Duodenal mucosa (tissue), 2 donors: Measurements from ENCODE around the gene HOXA5.

Experiments
- H3K27ac ChIP-seq: one replicate; pipeline ENCODE4 v1.7.0; 2013; ENCODE audit warnings: low read depth, low read length
- H3K27me3 ChIP-seq, 2 donors: one replicate each; pipeline ENCODE4 v1.7.0; 2013; ENCODE audit warnings: low read length in 2 of 2, control low read depth in 1 of 2; ENCODE audit not compliant: insufficient read depth in 2 of 2, control insufficient read depth in 1 of 2
- H3K36me3 ChIP-seq, 2 donors: one replicate each; pipeline ENCODE4 v1.7.0; 2013; ENCODE audit warnings: low read length in 2 of 2, control low read depth in 1 of 2; ENCODE audit not compliant: insufficient read depth in 2 of 2, control insufficient read depth in 1 of 2
- H3K4me1 ChIP-seq, 2 donors: one replicate each; pipeline ENCODE4 v1.7.0; 2013; ENCODE audit warnings: low read length in 2 of 2, control low read depth in 1 of 2; ENCODE audit not compliant: insufficient read depth in 2 of 2, control insufficient read depth in 1 of 2
- H3K4me3 ChIP-seq, 2 donors: one replicate each; pipeline ENCODE4 v1.7.0; 2013; ENCODE audit warnings: low read length in 2 of 2, low read depth in 1 of 2
- H3K9ac ChIP-seq, 2 donors: one replicate each; pipeline ENCODE4 v1.7.0; 2013; ENCODE audit warnings: low read length in 2 of 2, low read depth in 1 of 2
- H3K9me3 ChIP-seq, 2 donors: one replicate each; pipeline ENCODE4 v1.7.0; 2013; ENCODE audit warnings: low read length in 2 of 2, control low read depth in 1 of 2; ENCODE audit not compliant: control insufficient read depth in 1 of 2

The HOXA5 gene

DNA sequence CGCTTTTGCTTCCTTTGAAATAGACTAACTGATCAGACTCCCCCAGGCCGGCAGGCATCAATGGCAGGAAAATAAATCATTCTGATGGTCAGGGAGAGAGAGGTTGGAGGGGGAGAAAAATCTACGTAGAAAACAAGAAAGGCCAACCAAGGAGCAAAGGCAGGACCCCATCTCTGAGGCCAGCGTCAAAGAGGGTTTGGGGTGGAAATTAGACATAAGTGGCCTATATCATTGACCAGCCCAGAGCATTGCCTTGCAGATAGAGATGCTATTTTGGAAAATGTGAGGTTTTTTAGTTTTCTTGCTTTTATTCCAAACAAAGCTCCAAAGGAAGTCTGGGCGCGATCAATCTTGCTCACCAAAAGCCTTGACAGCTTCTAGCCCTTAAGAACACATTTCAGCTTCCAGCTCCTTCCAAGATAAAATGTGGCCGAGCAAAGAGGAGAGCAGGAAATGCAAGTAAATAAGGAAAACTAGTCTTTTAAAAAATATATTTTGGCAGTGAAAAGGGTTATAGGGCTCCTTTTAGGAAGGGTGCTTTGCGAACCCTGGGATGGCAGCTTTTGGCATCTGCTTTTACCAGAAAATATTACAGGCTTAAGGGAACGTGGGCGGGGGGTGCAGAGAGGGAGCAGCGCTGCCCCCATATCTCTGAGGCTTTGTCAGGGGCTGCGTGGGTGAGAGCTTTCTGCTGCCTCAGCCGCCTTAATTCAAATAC, 39.0 kb downstream of the HOXA5 start:
- H3K27me3 ChIP-seq, result peaks cover 46 to 57% of the 10 kb centered on the region in 2 donors
- no peaks in the 10 kb centered on the region for H3K36me3 ChIP-seq
- H3K4me1 ChIP-seq, result peaks cover 4 to 11% of the 10 kb centered on the region in 2 donors
- no peaks in the 10 kb centered on the region for H3K9me3 ChIP-seq
- peak overlapping the region; percentile 22 for H3K27ac ChIP-seq
- H3K4me3 ChIP-seq, result peak overlapping the region in 1 of 2 donors; percentile 36
- H3K9ac ChIP-seq, result peak overlapping the region in 1 of 2 donors; percentile 40

DNA sequence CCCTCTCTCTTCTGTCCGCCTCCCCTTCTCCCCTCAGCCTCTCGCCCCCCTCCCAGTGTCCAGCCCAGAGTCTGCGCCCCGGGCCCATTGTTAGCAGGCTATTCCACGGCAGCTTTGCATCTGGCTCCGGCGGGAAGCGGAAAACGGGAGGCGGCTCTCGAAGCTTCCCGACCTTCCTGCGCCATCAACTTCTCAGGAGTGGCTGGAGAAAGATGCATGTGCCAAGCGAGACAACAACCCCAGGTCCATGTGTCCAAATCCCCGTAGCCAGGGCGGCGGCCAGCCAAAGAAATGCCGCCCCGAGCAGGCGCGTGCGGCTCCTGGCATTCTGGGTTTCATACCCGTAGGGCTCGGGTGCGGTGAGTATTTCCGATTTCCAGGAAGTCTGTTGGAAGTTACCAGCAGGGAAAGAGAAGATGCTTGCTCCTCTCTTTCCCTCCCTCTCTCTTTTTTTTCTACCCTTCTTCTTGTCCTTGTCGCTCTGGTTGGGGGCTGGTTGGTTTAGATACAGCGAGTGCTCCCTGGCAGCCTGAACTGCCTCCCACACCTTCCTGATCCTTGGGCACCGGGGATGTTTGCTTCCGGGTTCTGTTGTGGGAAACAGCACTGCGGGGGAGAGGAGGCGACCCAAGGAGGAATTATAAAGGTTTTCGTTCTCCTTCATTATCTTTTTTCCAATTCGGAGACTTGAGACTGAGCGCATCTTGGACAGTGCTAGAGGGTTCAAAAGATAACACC, 39.8 kb downstream of the HOXA5 start:
- H3K27me3 ChIP-seq, result peaks cover 52 to 65% of the 10 kb centered on the region in 2 donors

DNA sequence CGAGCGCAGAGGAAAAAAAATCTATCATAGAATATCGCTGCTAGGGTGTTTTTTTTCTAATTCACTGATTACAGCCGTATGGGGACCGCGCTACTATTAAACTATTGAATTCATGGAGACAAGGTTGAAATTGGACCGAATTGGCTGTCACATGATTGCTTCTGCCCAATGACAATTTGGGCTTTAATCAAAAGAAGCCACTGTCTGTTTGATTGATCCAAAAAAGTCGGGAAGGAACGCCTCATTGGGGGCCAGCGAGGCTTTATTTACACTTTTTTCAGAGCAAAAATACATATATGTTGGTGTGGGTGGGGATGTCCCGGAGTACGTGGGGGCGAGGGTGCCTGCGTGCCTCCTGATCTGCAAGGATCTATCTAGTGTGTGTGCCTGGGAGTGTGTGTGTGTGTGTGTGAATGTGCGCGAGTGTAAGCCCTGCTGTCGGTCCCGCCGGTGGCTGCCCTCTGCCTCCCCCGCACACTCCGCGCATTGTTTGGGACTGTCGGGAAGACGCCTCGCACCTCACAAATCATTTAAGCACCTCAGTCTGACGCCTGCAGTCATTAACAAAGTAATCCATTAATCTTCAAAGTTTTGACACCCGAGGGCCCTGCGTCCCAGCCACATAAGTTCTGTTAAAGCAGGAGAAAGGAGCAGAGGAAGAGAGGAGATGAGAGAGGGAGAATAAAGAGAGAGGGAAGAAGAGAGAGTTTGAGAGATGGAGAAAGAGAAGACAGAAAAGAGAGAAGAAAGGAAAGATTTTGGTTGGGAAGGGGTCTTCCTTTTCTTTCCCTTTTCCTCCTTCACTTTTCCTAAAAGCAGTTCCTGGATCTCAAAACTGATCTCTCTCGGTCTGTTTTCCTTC, 40.7 kb downstream of the HOXA5 start, which contains the start of gene HOXA2:
Gene HOXA2 (minus strand): TSS at position 103 of the 862 bp plus-strand sequence. CDS start 183 bp downstream, outside the sequence.
- H3K4me3 ChIP-seq, result peak within 1 kb of the TSS; percentile 45 to 51
- H3K36me3 ChIP-seq, result peaks cover 0 to 3% of the 10 kb centered on the region in 2 donors
- H3K27me3 ChIP-seq, result peaks cover 60 to 73% of the 10 kb centered on the region in 2 donors
- H3K9me3 ChIP-seq, result no peaks in the 10 kb centered on the region
- peak within 1 kb of the TSS; percentile 40 to 51 for H3K9ac ChIP-seq
- peaks cover 9 to 25% of the 10 kb centered on the region in 2 donors for H3K4me1 ChIP-seq
- H3K27ac ChIP-seq, result peak within 1 kb of the TSS; percentile 64

More for the DNA sequence above, 39.8 kb downstream of the HOXA5 start:
- Histone ChIP-seq H3K4me3 (peak overlapping the region; percentile 36 to 40), H3K9me3 (no peaks in the 10 kb centered on the region), H3K4me1 (peaks cover 5 to 19% of the 10 kb centered on the region in 2 donors), H3K36me3 (peaks cover 0 to 3% of the 10 kb centered on the region in 2 donors), H3K9ac (peak overlapping the region in 1 of 2 donors; percentile 40), H3K27ac (peak overlapping the region; percentile 64)

DNA sequence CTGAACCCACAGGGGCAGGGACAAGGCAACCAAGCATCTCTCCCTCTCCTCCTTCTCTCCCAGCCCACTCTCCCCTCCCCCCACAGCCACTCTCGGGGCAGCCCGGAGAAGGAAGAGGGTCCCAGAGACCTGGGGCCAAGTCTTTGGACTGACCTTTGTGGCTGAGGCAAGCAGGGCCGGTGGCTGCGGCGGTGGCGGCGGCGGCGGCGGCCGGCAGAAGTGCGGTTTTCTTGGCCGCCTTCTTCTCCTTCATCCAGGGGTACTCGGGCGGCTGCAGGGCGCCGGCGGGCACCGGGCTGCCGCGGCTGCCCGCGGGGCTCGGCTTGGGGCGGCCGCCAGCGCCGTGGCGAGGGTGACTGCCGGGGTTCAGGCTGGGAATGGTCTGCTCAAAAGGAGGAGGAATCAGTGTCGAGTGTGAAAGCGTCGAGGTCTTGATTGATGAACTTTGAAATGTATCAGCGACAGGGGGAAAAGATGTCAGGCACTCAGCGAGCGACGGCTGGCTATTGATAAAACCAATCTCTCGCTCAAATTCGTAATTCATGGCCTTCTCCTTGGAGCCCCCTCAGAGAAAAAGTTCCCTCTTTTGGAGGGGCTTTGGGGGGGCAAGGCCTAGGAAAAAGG, 41.4 kb downstream of the HOXA5 start:
- H3K9ac ChIP-seq, result peak overlapping the region; percentile 32 to 51
- H3K36me3 ChIP-seq, result peaks cover 0 to 3% of the 10 kb centered on the region in 2 donors
- peak overlapping the region; percentile 45 to 51 for H3K4me3 ChIP-seq
- peaks cover 66 to 81% of the 10 kb centered on the region in 2 donors for H3K27me3 ChIP-seq
- H3K27ac ChIP-seq, result peak overlapping the region; percentile 64
- peaks cover 16 to 25% of the 10 kb centered on the region in 2 donors for H3K4me1 ChIP-seq
- no peaks in the 10 kb centered on the region for H3K9me3 ChIP-seq

DNA sequence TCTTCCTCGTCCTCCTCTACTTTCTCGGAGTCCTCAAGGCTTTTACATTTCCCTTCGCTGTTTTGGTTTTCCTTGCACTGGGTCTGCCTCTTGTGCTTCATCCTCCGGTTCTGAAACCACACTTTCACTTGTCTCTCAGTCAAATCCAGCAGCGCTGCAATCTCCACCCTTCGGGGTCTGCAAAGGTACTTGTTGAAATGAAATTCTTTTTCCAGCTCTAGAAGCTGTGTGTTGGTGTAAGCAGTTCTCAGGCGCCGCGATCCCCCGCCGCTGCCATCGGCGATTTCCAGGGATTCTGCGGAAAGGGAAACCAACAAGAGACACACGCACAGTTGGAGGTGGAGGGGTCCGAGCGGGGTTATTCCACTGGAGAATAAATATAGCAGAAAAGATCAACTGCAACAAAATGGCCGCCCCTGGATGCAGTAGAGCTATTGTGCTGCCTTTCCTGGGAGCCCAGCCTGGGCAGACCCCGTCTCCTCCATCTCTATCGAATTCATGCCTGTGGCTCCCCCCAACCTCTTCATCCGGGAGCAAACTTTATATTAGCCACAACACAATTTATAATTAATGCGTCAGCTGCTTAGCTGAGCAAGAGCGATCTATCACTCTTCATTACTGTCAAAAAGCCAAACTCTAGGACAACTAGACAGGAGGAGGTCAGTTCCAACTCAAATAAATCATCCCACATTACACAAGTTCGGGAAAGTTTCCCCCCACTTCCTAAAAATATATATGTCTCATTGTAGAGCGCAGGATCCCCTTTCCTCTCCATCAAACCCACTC, 42.1 kb downstream of the HOXA5 start:
- Histone ChIP-seq H3K4me3 (peak overlapping the region; percentile 45 to 51), H3K27me3 (peaks cover 73 to 83% of the 10 kb centered on the region in 2 donors), H3K4me1 (peaks cover 23 to 25% of the 10 kb centered on the region in 2 donors), H3K36me3 (peaks cover 0 to 3% of the 10 kb centered on the region in 2 donors), H3K27ac (peak overlapping the region; percentile 64), H3K9me3 (no peaks in the 10 kb centered on the region), H3K9ac (peak overlapping the region in 1 of 2 donors; percentile 43)

DNA sequence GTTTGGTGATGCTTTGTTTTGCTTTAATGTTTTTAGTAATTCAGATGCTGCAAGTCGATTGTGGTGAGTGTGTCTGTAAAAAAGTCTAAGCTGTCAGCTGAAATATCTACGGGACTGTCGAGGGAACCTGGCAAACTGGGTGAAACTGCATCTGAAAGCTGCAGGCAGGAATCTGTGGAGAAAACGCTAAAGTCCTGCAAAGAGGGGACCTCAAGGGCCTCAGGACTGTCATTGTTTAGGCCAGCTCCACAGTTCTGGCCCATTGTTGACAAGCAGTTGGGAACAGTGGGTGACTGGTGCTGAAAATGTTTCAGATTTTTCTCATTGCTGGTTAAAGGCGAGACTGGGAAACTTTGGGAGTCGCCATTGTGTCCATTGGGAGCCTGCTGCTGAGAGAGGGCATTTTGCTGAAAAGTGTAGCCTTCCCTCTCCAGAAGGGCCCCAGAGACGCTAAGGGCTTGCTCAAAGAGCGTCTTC, 42.7 kb downstream of the HOXA5 start:
- Histone ChIP-seq H3K9ac (peak overlapping the region in 1 of 2 donors; percentile 25), H3K27ac (no peak overlapping the region)

DNA sequence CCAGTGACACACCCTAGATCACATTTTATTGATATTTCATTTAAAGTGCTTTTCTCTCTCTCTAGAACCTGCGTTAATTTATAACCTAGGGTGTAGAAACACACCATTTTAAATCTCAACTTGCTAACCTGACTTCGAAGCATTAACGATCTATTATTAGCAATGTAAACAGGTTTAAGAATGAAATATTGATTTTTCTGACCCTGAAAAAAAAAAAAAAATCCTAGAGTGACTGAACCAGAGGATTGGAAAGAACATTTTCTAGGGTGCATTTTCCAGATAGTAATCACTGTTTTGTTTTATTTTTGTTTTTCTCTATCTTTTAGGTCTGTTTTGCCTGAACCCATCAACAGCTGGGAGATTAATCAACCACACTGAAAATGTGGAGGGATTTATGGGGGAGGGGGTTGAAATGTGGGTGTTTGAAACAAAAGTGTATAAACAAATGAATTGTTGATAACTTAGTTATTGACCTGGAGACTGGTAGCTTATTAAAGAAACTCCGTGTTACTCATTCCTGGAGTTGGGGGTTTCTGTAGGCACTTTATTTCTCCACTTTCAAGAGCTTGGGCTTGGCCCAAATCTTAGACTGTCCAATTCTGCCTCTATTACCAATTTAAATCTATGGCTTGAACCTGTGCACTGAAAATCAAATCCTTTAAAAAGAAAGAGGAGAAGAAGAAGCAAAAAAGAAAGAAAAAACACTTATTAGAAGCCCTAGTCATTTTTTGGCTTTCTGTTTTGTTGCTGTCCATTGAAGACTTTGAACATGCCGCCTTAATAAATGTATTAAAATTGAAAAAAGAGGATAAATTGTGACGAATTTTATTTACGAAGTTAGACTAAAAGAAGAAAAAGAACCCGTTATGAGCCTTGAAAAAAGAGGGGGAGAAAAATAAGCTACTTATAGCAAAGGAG, 43.8 kb downstream of the HOXA5 start:
- H3K4me1 ChIP-seq, result peaks cover 25 to 33% of the 10 kb centered on the region in 2 donors
- H3K4me3 ChIP-seq, result peak overlapping the region; percentile 78 to 87
- H3K27ac ChIP-seq, result no peak overlapping the region
- peaks cover 80 to 85% of the 10 kb centered on the region in 2 donors for H3K27me3 ChIP-seq
- H3K9ac ChIP-seq, result peak overlapping the region; percentile 32 to 71
- H3K9me3 ChIP-seq, result no peaks in the 10 kb centered on the region
- peaks cover 0 to 3% of the 10 kb centered on the region in 2 donors for H3K36me3 ChIP-seq

More for the DNA sequence above, 42.7 kb downstream of the HOXA5 start:
- Histone ChIP-seq H3K4me3 (peak overlapping the region; percentile 45 to 51), H3K27me3 (peaks cover 74 to 81% of the 10 kb centered on the region in 2 donors), H3K36me3 (peaks cover 0 to 3% of the 10 kb centered on the region in 2 donors), H3K4me1 (peaks cover 25% of the 10 kb centered on the region in 2 donors), H3K9me3 (no peaks in the 10 kb centered on the region)
